ENCODE measurements around the gene STAC3. TPM values are rescaled to one million over a fixed set of nuclear protein-coding genes. Genes with fewer than 3 reads are reported as not detected.

The STAC3 gene
- total RNA-seq, 1 donor from 2014 or later: 0.75 TPM

GRCh38 chr12:57240926-57241401 is 10.0 kb downstream of the STAC3 start:
- peaks cover 32% of the 10 kb centered on the region for H3K27me3 ChIP-seq (ENCODE audit: insufficient read depth, low read length)
- peaks cover 28% of the 10 kb centered on the region for H4K20me1 ChIP-seq (ENCODE audit: insufficient read depth, low read length)
- no peaks in the 10 kb centered on the region for H3K79me2 ChIP-seq (ENCODE audit: insufficient read depth, low read length)
- Mint-ChIP-seq H3K4me1 (ENCODE audit: low read depth, unreplicated experiment) (peaks cover 31% of the 10 kb centered on the region), H3K9me3 (ENCODE audit: unreplicated experiment) (no peaks in the 10 kb centered on the region), H3K27me3 (ENCODE audit: low read depth, unreplicated experiment) (peaks cover 30% of the 10 kb centered on the region), H3K36me3 (ENCODE audit: low read depth, unreplicated experiment) (peaks cover 5% of the 10 kb centered on the region), H3K4me3 (ENCODE audit: unreplicated experiment) (peak overlapping the region; percentile 87), H3K27ac (ENCODE audit: unreplicated experiment) (no peak overlapping the region)
- FAIRE-seq: no peak
- no peaks in the 10 kb centered on the region for H3K36me3 ChIP-seq (ENCODE audit: insufficient read depth, low read length)
- H3K9ac ChIP-seq (ENCODE audit: low read length): no peak overlapping the region
- H2AFZ ChIP-seq (ENCODE audit: low read depth, low read length): no peak overlapping the region
- H3K4me1 ChIP-seq (ENCODE audit: insufficient read depth, low read length): peaks cover 30% of the 10 kb centered on the region
- no peak for DNase-seq (ENCODE audit: low read depth)
- H3K4me3 ChIP-seq (ENCODE audit: insufficient read depth, low read depth, low read length): peak overlapping the region; percentile 64
- H3K27ac ChIP-seq (ENCODE audit: low read depth, low read length): no peak overlapping the region
- peak overlapping the region; percentile 94 for H3K4me2 ChIP-seq (ENCODE audit: low read length)
- no peaks in the 10 kb centered on the region for H3K9me3 ChIP-seq (ENCODE audit: insufficient read depth, low read depth, low read length)
- TF ChIP-seq EZH2 (IDR thresholded peaks at IDR 0.05; ENCODE audit: insufficient read depth, low read length) (no peak), CTCF (IDR thresholded peaks at IDR 0.05; ENCODE audit: insufficient read depth, low read depth, low read length) (no peak)

GRCh38 chr12:57240066-57240921 is 10.7 kb downstream of the STAC3 start:
- Mint-ChIP-seq H3K4me1 (ENCODE audit: low read depth, unreplicated experiment) (peaks cover 32% of the 10 kb centered on the region), H3K36me3 (ENCODE audit: low read depth, unreplicated experiment) (peaks cover 8% of the 10 kb centered on the region), H3K27me3 (ENCODE audit: low read depth, unreplicated experiment) (peaks cover 32% of the 10 kb centered on the region), H3K4me3 (ENCODE audit: unreplicated experiment) (peak overlapping the region; percentile 87), H3K9me3 (ENCODE audit: unreplicated experiment) (no peaks in the 10 kb centered on the region), H3K27ac (ENCODE audit: unreplicated experiment) (peak overlapping the region; percentile 95)
- no peaks in the 10 kb centered on the region for H3K36me3 ChIP-seq (ENCODE audit: insufficient read depth, low read length)
- no peak for FAIRE-seq
- H3K4me1 ChIP-seq (ENCODE audit: insufficient read depth, low read length): peaks cover 31% of the 10 kb centered on the region
- H3K9ac ChIP-seq (ENCODE audit: low read length): peak overlapping the region; percentile 70
- H4K20me1 ChIP-seq (ENCODE audit: insufficient read depth, low read length): peaks cover 35% of the 10 kb centered on the region
- H3K27me3 ChIP-seq (ENCODE audit: insufficient read depth, low read length): peaks cover 32% of the 10 kb centered on the region
- no peaks in the 10 kb centered on the region for H3K9me3 ChIP-seq (ENCODE audit: insufficient read depth, low read depth, low read length)
- peak overlapping the region; percentile 94 for H3K4me2 ChIP-seq (ENCODE audit: low read length)
- H2AFZ ChIP-seq (ENCODE audit: low read depth, low read length): peak overlapping the region; percentile 57
- TF ChIP-seq CTCF (IDR thresholded peaks at IDR 0.05; ENCODE audit: insufficient read depth, low read depth, low read length): no peak
- no peak for TF ChIP-seq EZH2 (IDR thresholded peaks at IDR 0.05; ENCODE audit: insufficient read depth, low read length)
- H3K79me2 ChIP-seq (ENCODE audit: insufficient read depth, low read length): no peaks in the 10 kb centered on the region
- H3K27ac ChIP-seq (ENCODE audit: low read depth, low read length): no peak overlapping the region
- DNase-seq (ENCODE audit: low read depth): no peak
- peak overlapping the region; percentile 64 for H3K4me3 ChIP-seq (ENCODE audit: insufficient read depth, low read depth, low read length)

Data from astrocyte (in vitro differentiated cells and primary cell).